A204.1 (cell line): Measurements from ENCODE around the gene NPHP4.
"Not testable (repeated sequence)": the region's sequence is repeated elsewhere in the genome, so short reads cannot be mapped to it uniquely, and the experiment has no call there.

ENCODE experiments used
- FAIRE-seq: peaks from 2 replicates; lab custom pipeline; 2012; peaks lifted over from hg19 to GRCh38; lab: Jason Lieb, UNC

Gene NPHP4

GRCh38 chr1:5875345-5875910, 116.8 kb downstream of the NPHP4 start:
- FAIRE-seq: no peak

GRCh38 chr1:5874416-5875110, 117.7 kb downstream of the NPHP4 start:
- FAIRE-seq: no peak

GRCh38 chr1:5873556-5873955, 118.7 kb downstream of the NPHP4 start:
- FAIRE-seq: no peak

- FAIRE-seq: no peak
These were observed 119.3 kb downstream of the NPHP4 start for GRCh38 chr1:5872886-5873285.

GRCh38 chr1:5868931-5869500, 123.2 kb downstream of the NPHP4 start:
- no peak for FAIRE-seq

- FAIRE-seq: no peak
These were observed 126.5 kb downstream of the NPHP4 start for GRCh38 chr1:5865774-5866173.

GRCh38 chr1:5865056-5865455, 127.2 kb downstream of the NPHP4 start:
- no peak for FAIRE-seq

GRCh38 chr1:5864256-5864655, 128.0 kb downstream of the NPHP4 start:
- no peak for FAIRE-seq

- FAIRE-seq: no peak
These were observed 129.0 kb downstream of the NPHP4 start for GRCh38 chr1:5863238-5863637.

- FAIRE-seq: no peak
These were observed 130.1 kb downstream of the NPHP4 start for GRCh38 chr1:5861871-5862825.

GRCh38 chr1:5860277-5860676, 131.9 kb downstream of the NPHP4 start:
- FAIRE-seq: no peak

GRCh38 chr1:5859766-5860165, 132.5 kb downstream of the NPHP4 start:
- FAIRE-seq: no peak

- FAIRE-seq: no peak
These were observed 133.3 kb downstream of the NPHP4 start for GRCh38 chr1:5858844-5859407.

GRCh38 chr1:5858246-5858645, 134.0 kb downstream of the NPHP4 start:
- no peak for FAIRE-seq

- FAIRE-seq: no peak
These were observed 134.6 kb downstream of the NPHP4 start for GRCh38 chr1:5857508-5858090.

- FAIRE-seq: no peak
These were observed 135.2 kb downstream of the NPHP4 start for GRCh38 chr1:5857011-5857410.

GRCh38 chr1:5856246-5856815, 135.9 kb downstream of the NPHP4 start:
- FAIRE-seq: no peak

GRCh38 chr1:5855196-5855897, 136.9 kb downstream of the NPHP4 start:
- no peak for FAIRE-seq

GRCh38 chr1:5854754-5855153, 137.5 kb downstream of the NPHP4 start:
- no peak for FAIRE-seq

GRCh38 chr1:5853858-5854257, 138.4 kb downstream of the NPHP4 start:
- FAIRE-seq: not testable (repeated sequence)

GRCh38 chr1:5850503-5850902, 141.7 kb downstream of the NPHP4 start:
- FAIRE-seq: no peak
